Stimulated activated CD8-positive, alpha-beta memory T cell treated with anti-CD3 and anti-CD28 coated beads, Interleukin-15, amount 100 ng/mL, for 48 hours (primary cell): ENCODE results near the gene TRIP11.

Source experiments
- DNase-seq, 2 donors: peaks; one replicate each; pipeline ENCODE4 v3.0.0-alpha.2; 2020; ENCODE audit warnings: low read depth in 2 of 2

TRIP11 gene

GRCh38 chr14:91955168-91955567, 84.7 kb downstream of the TRIP11 start:
- no peak for DNase-seq

- no peak for DNase-seq
Measured at GRCh38 chr14:91953170-91953985, 86.5 kb downstream of the TRIP11 start.

GRCh38 chr14:91947475-91948184, 92.2 kb downstream of the TRIP11 start, which contains the start of gene FBLN5:
Gene FBLN5 (minus strand): TSS chr14:91947694. CDS start chr14:91947229, 465 bp downstream.
- peak; percentile 4 to 30 for DNase-seq

GRCh38 chr14:91946622-91947474, 93.0 kb downstream of the TRIP11 start:
- no peak for DNase-seq

DNA sequence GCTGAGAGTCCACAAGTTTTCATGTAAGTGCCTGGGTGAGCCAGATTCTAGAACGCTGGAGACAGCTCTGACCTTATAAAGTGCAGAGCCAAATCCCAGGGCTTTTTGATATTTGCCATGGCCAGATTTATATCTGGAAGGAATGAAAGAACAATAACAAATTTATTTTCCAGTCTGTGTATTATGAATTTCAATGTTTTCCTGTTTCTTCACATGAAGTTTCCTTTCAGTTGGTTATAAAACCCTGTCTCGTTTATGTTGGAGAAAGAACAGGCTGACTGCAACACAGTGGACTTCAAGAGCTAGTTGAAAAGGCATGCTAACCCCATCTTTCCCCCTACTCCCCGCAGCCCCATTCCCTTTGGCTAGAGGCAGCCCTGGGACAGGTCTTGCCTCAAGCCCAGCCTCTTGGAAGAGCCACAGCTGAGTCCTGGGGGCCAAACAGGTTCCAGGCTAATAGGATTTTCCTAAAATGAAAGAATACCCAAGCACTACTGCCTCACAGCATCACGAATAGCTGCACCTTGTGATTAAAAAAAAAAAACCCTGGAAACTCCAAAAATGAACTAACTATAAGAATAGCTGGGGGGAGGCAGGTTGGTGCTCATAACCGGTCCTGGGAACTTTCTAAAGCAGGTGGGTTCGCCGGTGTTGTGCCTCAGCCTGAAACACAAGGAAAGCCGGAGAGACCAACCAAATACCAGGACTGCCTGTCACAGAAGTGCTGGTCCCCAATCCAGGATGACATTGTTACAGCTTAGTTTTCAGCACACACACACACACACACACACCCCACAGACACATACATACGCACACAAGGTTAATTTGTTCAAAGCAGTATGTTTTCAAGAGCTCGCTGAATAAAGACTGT, 93.9 kb downstream of the TRIP11 start:
- DNase-seq: no peak

- no peak for DNase-seq
Measured at GRCh38 chr14:91942946-91943345, 96.9 kb downstream of the TRIP11 start.

- DNase-seq: no peak
Measured at GRCh38 chr14:91942128-91942527, 97.7 kb downstream of the TRIP11 start.

DNA sequence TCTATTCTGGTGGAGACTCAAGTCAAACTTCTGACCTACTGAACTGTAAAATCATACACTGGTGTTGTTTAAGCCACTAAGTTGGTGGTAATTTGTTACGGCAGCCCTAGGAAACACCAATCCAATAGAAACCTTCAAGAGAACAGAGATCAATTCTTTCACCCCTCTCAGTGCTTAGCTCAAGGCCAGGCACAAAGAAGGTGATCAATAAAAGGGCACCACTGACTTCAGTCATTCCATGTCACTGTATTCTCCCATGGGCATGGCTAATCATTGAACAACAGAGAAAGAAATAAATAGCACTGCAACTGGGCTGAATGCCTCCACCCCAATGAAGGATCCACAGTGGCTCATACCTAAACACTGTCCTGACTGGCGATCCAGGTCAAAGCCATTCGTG, 99.7 kb downstream of the TRIP11 start:
- no peak for DNase-seq

- DNase-seq: no peak
Measured at GRCh38 chr14:91935586-91935985, 104.3 kb downstream of the TRIP11 start.

DNA sequence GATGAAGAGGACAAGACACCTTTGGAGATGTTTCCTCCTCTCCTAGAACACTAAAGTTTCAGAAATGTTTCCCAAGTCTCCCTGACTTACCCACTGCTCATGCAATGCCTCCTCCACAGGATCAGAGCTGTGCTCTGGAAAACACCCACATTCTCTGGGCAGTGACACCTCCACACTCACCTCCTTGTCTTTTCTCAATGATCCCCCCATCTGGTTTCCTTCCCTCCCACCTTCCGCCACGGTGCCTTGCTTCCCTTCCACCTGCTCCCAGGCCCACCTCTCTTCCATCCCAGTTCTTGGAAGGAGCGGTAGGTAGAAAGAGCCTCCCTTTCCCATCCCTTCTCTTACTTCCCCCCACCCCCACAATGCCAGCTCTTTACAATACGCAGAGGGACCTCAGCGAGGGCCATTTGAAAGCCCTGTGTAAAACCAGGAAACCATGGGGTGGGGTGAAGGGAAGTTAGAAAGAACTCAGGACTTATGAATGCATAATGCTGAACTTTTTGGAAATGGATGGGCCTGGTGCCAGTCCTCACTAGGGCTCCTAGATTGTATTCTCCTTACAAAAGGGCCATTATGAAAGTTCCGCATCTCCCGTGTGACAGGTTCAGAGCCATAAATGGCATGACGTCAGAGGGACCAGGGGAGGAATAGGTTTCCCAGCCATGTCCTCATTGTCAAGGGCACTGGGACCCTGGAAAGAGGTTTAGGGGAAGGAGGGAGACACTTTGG, 105.1 kb downstream of the TRIP11 start:
- no peak for DNase-seq

DNA sequence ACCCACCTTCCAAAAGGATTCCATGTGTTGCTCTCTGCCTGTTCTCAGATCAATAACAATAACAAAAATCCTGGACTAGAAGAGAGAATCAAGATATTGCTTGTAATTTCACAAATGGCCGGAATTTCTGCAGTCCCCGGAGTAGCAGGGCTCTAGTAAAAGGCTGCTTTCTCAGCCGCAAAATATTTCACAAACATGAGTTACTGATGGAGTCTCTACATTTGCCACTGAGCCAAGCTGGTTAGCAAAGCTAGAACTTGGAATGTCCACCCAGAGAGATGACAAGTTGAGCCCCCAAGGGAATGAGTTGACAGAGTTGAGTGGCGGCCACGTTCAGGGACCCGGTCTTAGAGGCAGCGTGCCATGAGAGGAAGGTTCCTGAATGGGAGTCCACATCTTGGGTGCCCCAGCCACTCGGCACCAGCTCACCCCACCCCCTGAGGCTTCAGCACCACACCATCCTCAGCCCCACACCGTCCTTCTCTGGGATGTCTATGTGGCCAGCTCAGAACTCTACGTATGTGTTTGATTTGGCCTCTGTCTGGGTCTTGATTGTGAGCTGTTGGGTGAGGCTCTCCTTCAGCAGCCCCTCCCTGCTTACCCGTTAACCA, 108.3 kb downstream of the TRIP11 start:
- no peak for DNase-seq

- DNase-seq: no peak
Measured at GRCh38 chr14:91929700-91930099, 110.2 kb downstream of the TRIP11 start.

GRCh38 chr14:91927800-91928199, 112.1 kb downstream of the TRIP11 start:
- no peak for DNase-seq

DNA sequence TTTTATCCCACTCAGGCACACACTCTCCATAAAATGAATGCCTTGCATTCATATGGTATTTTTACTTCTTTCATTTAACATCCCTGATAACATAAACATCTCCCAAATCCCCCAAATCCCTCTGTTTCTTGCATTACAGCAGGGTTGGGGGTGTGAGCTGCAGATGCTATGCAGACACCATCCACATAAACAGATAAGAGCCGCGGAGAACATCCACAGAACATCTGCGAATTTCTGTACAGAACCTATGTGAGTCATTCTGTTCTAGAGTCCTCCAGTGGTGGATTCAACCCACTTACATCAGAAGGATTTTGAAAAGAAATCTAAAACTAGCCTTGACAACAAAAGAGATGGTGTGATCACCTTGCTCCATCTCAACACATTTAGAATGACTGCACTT, 112.7 kb downstream of the TRIP11 start:
- DNase-seq: no peak

DNA sequence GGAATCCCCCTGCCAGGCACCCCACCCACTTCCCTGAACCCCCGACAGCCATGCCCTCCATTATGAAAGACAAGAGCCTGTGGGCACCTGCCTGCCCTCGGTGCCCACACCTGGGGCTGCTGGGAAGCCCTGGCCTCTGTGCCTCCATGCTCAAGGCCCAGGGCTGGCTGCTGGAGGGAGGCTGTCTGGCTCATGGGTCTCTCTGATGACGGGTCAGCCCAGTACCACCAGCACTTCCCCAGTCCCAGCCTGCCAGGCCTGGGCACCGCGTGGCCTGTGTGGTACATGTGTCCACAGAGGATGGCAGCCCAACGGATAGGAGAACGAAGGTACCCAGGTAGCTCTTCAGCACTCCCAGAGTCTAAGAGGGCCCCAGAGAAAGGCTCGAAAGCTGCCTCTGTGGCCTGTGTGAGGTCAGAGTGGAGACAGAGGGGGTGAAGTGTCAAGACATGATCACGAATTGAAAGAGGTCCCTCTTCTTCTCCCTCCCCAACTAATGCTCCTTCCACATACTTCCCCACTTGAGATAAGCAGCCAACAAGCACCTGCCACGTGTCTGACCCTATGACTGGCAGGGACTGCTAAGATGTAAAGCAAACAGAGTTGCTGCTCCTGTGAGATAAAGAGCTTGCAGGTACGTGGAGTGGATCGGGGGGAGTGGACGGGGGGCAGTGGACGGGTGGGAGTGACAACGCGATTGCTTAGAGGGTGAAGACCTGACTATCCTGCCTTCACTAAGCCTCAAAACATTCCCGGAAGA, 113.5 kb downstream of the TRIP11 start:
- DNase-seq: no peak

DNA sequence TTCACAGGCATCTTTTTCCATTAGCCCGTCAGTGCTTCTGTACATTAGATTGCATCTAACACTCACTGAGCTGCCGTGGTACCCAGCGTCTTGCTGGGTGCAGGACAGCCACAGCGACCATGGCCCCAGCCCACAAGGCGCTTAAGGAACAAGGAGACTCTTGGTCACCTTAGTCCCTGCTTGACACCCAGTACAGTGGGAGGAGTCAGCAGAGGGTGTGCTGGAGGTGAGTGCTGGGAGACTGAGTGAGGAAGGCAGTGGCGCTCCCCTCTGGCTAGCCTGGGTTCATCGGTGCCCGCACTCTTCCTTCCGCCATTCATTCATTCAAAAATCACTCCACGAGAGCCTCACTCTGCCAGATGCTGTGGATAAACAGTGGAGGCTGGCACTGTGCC, 114.1 kb downstream of the TRIP11 start:
- DNase-seq: no peak

DNA sequence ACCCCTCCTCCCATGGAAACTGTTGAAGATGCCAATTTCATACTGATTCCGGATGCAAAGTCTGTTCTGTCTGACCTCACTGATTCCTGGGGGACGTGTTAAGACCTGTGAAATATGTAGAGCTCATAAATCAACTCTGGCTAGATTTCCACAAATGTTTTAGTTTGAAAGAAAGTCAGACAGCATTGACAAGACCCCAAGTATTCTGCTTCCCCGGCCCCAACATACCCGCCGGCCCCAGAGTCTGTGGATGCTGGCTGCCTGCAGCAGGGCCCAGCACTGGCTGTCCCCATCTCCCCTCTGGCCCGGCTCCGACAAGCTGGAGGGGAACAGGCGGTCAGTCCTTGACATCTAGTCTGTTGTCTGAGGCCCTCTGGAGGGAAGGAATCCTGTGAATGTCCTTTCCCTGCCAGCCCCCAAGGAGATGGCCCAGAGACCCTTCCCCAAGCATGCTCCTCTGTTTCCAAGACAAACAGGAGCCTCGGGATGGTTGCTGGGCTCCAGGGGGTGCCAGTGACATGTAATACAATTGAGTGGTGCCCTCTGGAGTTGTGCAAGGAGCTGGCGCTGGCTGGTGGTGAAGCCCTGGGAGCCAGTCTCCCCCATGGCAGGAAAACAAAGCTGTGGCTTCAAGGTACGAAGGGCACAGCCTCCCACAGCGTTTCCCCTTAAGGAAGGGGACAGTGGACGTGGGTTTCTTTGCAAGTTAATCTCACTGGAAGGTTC, 114.7 kb downstream of the TRIP11 start:
- no peak for DNase-seq

GRCh38 chr14:91920526-91920925, 119.3 kb downstream of the TRIP11 start:
- DNase-seq: no peak

- DNase-seq: no peak
Measured at GRCh38 chr14:91919814-91920213, 120.0 kb downstream of the TRIP11 start.
